ENCODE data around the gene PRKG1.

DNA sequence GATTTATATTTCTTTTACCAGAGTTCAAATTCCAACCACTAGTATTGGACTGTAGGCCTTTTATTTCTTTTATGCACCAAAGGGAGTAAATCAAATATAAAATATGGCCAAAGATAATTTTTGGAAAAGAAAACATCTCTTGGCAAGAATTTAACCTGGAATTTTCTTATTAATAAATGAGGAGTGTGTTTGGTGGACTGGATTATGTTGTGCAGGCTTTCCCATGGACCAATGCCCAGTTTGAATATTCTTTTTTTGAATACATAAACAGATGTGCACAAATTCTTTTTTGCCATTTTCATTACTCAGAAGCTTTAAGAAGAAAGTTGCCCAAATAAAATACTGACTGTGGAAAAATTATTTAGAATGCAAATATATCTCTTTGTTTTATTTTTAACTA lies 22.1 kb upstream of the PRKG1 start:
- TF ChIP-seq CTCF (conservative IDR thresholded peaks at IDR 0.05 in 1 of 2, IDR thresholded peaks at IDR 0.05 in 1 of 2; ENCODE audit: extremely low read depth in 1 of 2, insufficient read depth in 1 of 2, low read depth in 1 of 2, low read length in 2 of 2), result no peak
- no peak for TF ChIP-seq EZH2 (IDR thresholded peaks at IDR 0.05; ENCODE audit: borderline replicate concordance, low read length)
